Measurements from ENCODE around the gene CPTP. TPM values are rescaled to one million over a fixed set of nuclear protein-coding genes. Genes with fewer than 3 reads are reported as not detected.

Gene CPTP
- total and polyA plus RNA-seq, 2 of the 13 experiments (the other 11 are each of a cell fraction or from before 2014, with no cell fraction given): 5.5 to 9.3 TPM

- TF ChIP-seq MAZ (IDR thresholded peaks at IDR 0.05; ENCODE audit: borderline replicate concordance, low read depth, low read length): no peak; the same call in 1 of the 2 replicates
- peak; percentile 75 for TF ChIP-seq MAZ (CRISPR knock-in tag; IDR thresholded peaks at IDR 0.05; ENCODE audit: low read depth)
- 0 out of 2 replicates have a peak, but pooled peaks have one; percentile 26 for TF ChIP-seq ZMAT5 (CRISPR knock-in tag; IDR thresholded peaks at IDR 0.05; ENCODE audit: borderline replicate concordance, low read depth)
- TF ChIP-seq ZNF850 (CRISPR knock-in tag; conservative IDR thresholded peaks at IDR 0.05): no peak
- 0 out of 2 replicates have a peak, but pooled peaks have one; percentile 8 for TF ChIP-seq ZNF264 (CRISPR knock-in tag; IDR thresholded peaks at IDR 0.05)
- peak; percentile 43; the same call in 1 of the 2 replicates for TF ChIP-seq DMAP1 (CRISPR knock-in tag; IDR thresholded peaks at IDR 0.05)
- peak; percentile 57; the same call in 1 of the 2 replicates for TF ChIP-seq NRL (CRISPR knock-in tag; IDR thresholded peaks at IDR 0.05; ENCODE audit: borderline replicate concordance)
- peak; percentile 91 for TF ChIP-seq ZFX (CRISPR knock-in tag; IDR thresholded peaks at IDR 0.05; ENCODE audit: low read depth)
- TF ChIP-seq ZNF33B (CRISPR knock-in tag; IDR thresholded peaks at IDR 0.05): no peak; the same call in 1 of the 2 replicates
- TF ChIP-seq ZNF558 (CRISPR knock-in tag; IDR thresholded peaks at IDR 0.05; ENCODE audit: borderline replicate concordance): peak; percentile 76; the same call in 1 of the 2 replicates
- TF ChIP-seq NR2F6 (IDR thresholded peaks at IDR 0.05): no peak
- TF ChIP-seq NR2F6 (CRISPR knock-in tag; IDR thresholded peaks at IDR 0.05): peak; percentile 41; the same call in 1 of the 2 replicates
- peak; percentile 19; the same call in 1 of the 2 replicates for TF ChIP-seq ZNF605 (CRISPR knock-in tag; IDR thresholded peaks at IDR 0.05)
- no peak for TF ChIP-seq ZNF33A (CRISPR knock-in tag; IDR thresholded peaks at IDR 0.05; ENCODE audit: borderline replicate concordance)
- TF ChIP-seq NR2C2 (CRISPR knock-in tag; IDR thresholded peaks at IDR 0.05; ENCODE audit: borderline replicate concordance): no peak; the same call in none of the 2 replicates
- TF ChIP-seq ZNF143 (CRISPR knock-in tag; IDR thresholded peaks at IDR 0.05): peak; percentile 30; the same call in 1 of the 2 replicates
- no peak for TF ChIP-seq LCORL (IDR thresholded peaks at IDR 0.05)
- peak; percentile 82 for TF ChIP-seq LCORL (CRISPR knock-in tag; IDR thresholded peaks at IDR 0.05)
- TF ChIP-seq ZNF792 (CRISPR knock-in tag; IDR thresholded peaks at IDR 0.05): no peak; the same call in 1 of the 2 replicates
- no peak for TF ChIP-seq KDM4B (CRISPR knock-in tag; IDR thresholded peaks at IDR 0.05)
- peak; percentile 12 for TF ChIP-seq XRCC5 (optimal IDR thresholded peaks at IDR 0.05; ENCODE audit: low read length)
- peak; percentile 69; the same call in 1 of the 2 replicates for TF ChIP-seq YEATS4 (CRISPR knock-in tag; IDR thresholded peaks at IDR 0.05; ENCODE audit: borderline replicate concordance)
- peak; percentile 53; the same call in 1 of the 2 replicates for TF ChIP-seq ZNF609 (CRISPR knock-in tag; IDR thresholded peaks at IDR 0.05; ENCODE audit: borderline replicate concordance)
- no peak for TF ChIP-seq NBN (conservative IDR thresholded peaks at IDR 0.05)
- TF ChIP-seq PHF8 (CRISPR knock-in tag; IDR thresholded peaks at IDR 0.05): peak; percentile 79
Observed at GRCh38 chr1:1324524-1325287, at the start of gene CPTP, which contains the start of gene INTS11 (continued).
